Stomach (tissue), 9 donors: ENCODE results near the gene PNPLA6. TPM values are rescaled to one million over a fixed set of nuclear protein-coding genes. Genes with fewer than 3 reads are reported as not detected.

ENCODE experiments used
- DNase-seq, 2 donors: peaks; one replicate each; pipeline versions ENCODE4 v3.0.0 to v3.0.0-alpha.2; 2013 to 2019
- H3K27ac ChIP-seq, 5 donors: fragments of 200-600 bp in 4 of 5; sonication (generic) in 4 of 5; one replicate each; pipeline ENCODE4 v1.5.1; 2013 to 2019; ENCODE audit warnings: mild to moderate bottlenecking in 1 of 5, moderate library complexity in 1 of 5
- H3K27me3 ChIP-seq, 3 donors: fragments of 200-600 bp; sonication (generic); one replicate each; pipeline ENCODE4 v1.5.1; 2017 to 2019; ENCODE audit warnings: mixed run types in 1 of 3
- H3K36me3 ChIP-seq, 4 donors: fragments of 200-600 bp; sonication (generic); 1 replicate in 3 of 4; 2 replicates in 1 of 4; pipeline ENCODE4 v1.5.1; 2016 to 2019
- H3K4me1 ChIP-seq, 4 donors: fragments of 200-600 bp; sonication (generic); one replicate each; pipeline ENCODE4 v1.5.1; 2016 to 2019
- H3K4me3 ChIP-seq, 4 donors: fragments of 200-600 bp; sonication (generic) in 3 of 4; one replicate each; pipeline ENCODE4 v1.5.1; 2016 to 2019; ENCODE audit warnings: mild to moderate bottlenecking in 1 of 4
- H3K9me3 ChIP-seq, 4 donors: fragments of 200-600 bp; sonication (generic); one replicate each; pipeline ENCODE4 v1.5.1; 2016 to 2019
- CTCF ChIP-seq, 7 experiments: fragments of 450-650 bp in 4 of 7; fragments of 200-600 bp in 3 of 7; sonication (generic) in 3 of 7; IDR thresholded peaks; one replicate each; pipeline ENCODE4 v1.5.1; 2016 to 2019; ENCODE audit warnings: antibody characterized with exemption in 7 of 7, control low read depth in 2 of 7, mild to moderate bottlenecking in 1 of 7
- EP300 ChIP-seq: sonication (generic); formaldehyde crosslinking; IDR thresholded peaks from one replicate; pipeline ENCODE4 v1.6.1; 2017; ENCODE audit warnings: antibody characterized with exemption
- POLR2A ChIP-seq, 4 donors: fragments of 450-650 bp; IDR thresholded peaks; one replicate each; pipeline ENCODE4 v1.6.1; 2016; ENCODE audit warnings: antibody characterized with exemption in 4 of 4, control low read depth in 2 of 4, mild to moderate bottlenecking in 1 of 4, moderate library complexity in 1 of 4
- POLR2AphosphoS5 ChIP-seq, 3 donors: sonication (generic); formaldehyde crosslinking; IDR thresholded peaks; one replicate each; pipeline ENCODE4 v1.6.1; 2016; ENCODE audit warnings: antibody characterized with exemption in 3 of 3
- WGBS, 5 donors: extraction: QIAGEN DNeasy Blood & Tissue Kit in 3 of 5; methylation state at CpG; one replicate each; pipeline versions ENCODE4 v1.1.5 to v1.1.7; 2013 to 2018; 5-methylcytosine and 5-hydroxymethylcytosine counted together
- intact Hi-C: fragments of 100-400 bp; cut with DNase I; formaldehyde crosslinking; loops from one replicate; pipeline ENCODE4 v1.15.1; 2023; ENCODE audit warnings: low total_unique reads
- polyA plus RNA-seq, 3 donors: library from polyadenylated mRNA; stranded (reverse); fragments of 200-250 nt; gene quantifications; one replicate each; pipeline ENCODE4 v1.2.3, GENCODE V29; 2013
- total RNA-seq, 5 donors: library from RNA; depleted of rRNA; stranded (reverse); fragments of >200 nt; gene quantifications; one replicate each; pipeline versions ENCODE4 v1.1.0 to v1.2.3, GENCODE V29; 2014 to 2016
- donor health status: healthy with polysubstance abuse.
- donor health status: Bipolar disorder and iron deficiency.
- donor health status: healthy.

The PNPLA6 gene
- total and polyA plus RNA-seq, 8 donors: 15.2 to 357 (median 44.3) TPM

- TF ChIP-seq POLR2AphosphoS5 (IDR thresholded peaks at IDR 0.05): peak in 1 of 3 donors; percentile 7
- TF ChIP-seq CTCF (IDR thresholded peaks at IDR 0.05): no peak
- TF ChIP-seq EP300: no peak
- TF ChIP-seq POLR2A (IDR thresholded peaks at IDR 0.05): no peak
- H3K27me3 ChIP-seq: no peaks in the 10 kb centered on the region
- DNase-seq: no peak
- no peaks in the 10 kb centered on the region for H3K9me3 ChIP-seq
- peaks cover 14 to 42% (median 18%) of the 10 kb centered on the region in 4 donors for H3K4me1 ChIP-seq
- no peaks in the 10 kb centered on the region for H3K36me3 ChIP-seq
- peak overlapping the region in 2 of 5 donors; percentile 67 to 78 for H3K27ac ChIP-seq
- H3K4me3 ChIP-seq: no peak overlapping the region
- WGBS, 5 donors: 47 to 72% (median 59%) methylated on average over 4 of the region's 4 CpGs
- intact Hi-C loops: no loop called here
These were observed 43.4 kb upstream of the PNPLA6 start for GRCh38 chr19:7492142-7492541.

- Histone ChIP-seq H3K9me3 (no peaks in the 10 kb centered on the region), H3K27ac (peak overlapping the region in 2 of 5 donors; percentile 67 to 78), H3K36me3 (no peaks in the 10 kb centered on the region), H3K27me3 (no peaks in the 10 kb centered on the region), H3K4me3 (no peak overlapping the region), H3K4me1 (peaks cover 14 to 42% (median 18%) of the 10 kb centered on the region in 4 donors)
- TF ChIP-seq EP300: no peak
- no peak for TF ChIP-seq POLR2AphosphoS5 (IDR thresholded peaks at IDR 0.05)
- TF ChIP-seq POLR2A (IDR thresholded peaks at IDR 0.05): no peak
- no peak for TF ChIP-seq CTCF (IDR thresholded peaks at IDR 0.05)
- intact Hi-C loops: no loop called here
- 70 to 84% (median 82%) methylated on average over 11 of the region's 11 CpGs for WGBS, 5 donors
- DNase-seq: no peak
These were observed 43.0 kb upstream of the PNPLA6 start for GRCh38 chr19:7492558-7492957.

GRCh38 chr19:7494416-7495098 is 41.0 kb upstream of the PNPLA6 start:
- intact Hi-C loops: no loop called here
- Histone ChIP-seq H3K27ac (peak overlapping the region; percentile 52 to 78 (median 63)), H3K27me3 (no peaks in the 10 kb centered on the region), H3K36me3 (no peaks in the 10 kb centered on the region), H3K4me1 (peaks cover 3 to 27% (median 4%) of the 10 kb centered on the region in 4 donors), H3K4me3 (no peak overlapping the region), H3K9me3 (no peaks in the 10 kb centered on the region)
- TF ChIP-seq POLR2AphosphoS5 (IDR thresholded peaks at IDR 0.05) (no peak), CTCF (IDR thresholded peaks at IDR 0.05) (no peak), EP300 (no peak), POLR2A (IDR thresholded peaks at IDR 0.05) (no peak)
- peak; percentile 32 to 81 for DNase-seq
- WGBS, 5 donors: 39 to 53% (median 43%) methylated on average over 13 of the region's 13 CpGs

GRCh38 chr19:7497292-7497691 is 38.2 kb upstream of the PNPLA6 start:
- peak in 1 of 2 donors; percentile 44 for DNase-seq
- Histone ChIP-seq H3K27ac (no peak overlapping the region), H3K27me3 (peaks cover 0 to 27% (median 13%) of the 10 kb centered on the region in 3 donors), H3K4me1 (peaks cover 9 to 37% (median 11%) of the 10 kb centered on the region in 4 donors), H3K36me3 (no peaks in the 10 kb centered on the region), H3K4me3 (no peak overlapping the region), H3K9me3 (no peaks in the 10 kb centered on the region)
- intact Hi-C loops: no loop called here
- 45 to 56% (median 53%) methylated on average over 7 of the region's 7 CpGs for WGBS, 5 donors
- no peak for TF ChIP-seq EP300
- TF ChIP-seq POLR2AphosphoS5 (IDR thresholded peaks at IDR 0.05): no peak
- TF ChIP-seq CTCF (IDR thresholded peaks at IDR 0.05): peak in 2 of 7 experiments; percentile 8 to 14
- no peak for TF ChIP-seq POLR2A (IDR thresholded peaks at IDR 0.05)
